HG02610 (cell line): ENCODE results near the gene KMT5B.
A peak's percentile ranks its signal among the peaks of the same experiment; 100 is the strongest.
"Not testable (repeated sequence)": the region's sequence is repeated elsewhere in the genome, so short reads cannot be mapped to it uniquely, and the experiment has no call there.

Source experiments
- ATAC-seq: cut with Tn5 transposase; IDR thresholded peaks from one replicate; pipeline ENCODE4 v1.9.1; 2021; ENCODE audit warnings: mild to moderate bottlenecking, moderate library complexity; ENCODE audit not compliant: unreplicated experiment

The KMT5B gene

GRCh38 chr11:68213135-68213515 is at the start of gene KMT5B:
Gene KMT5B, minus strand, starts transcription at chr11:68213296. Its CDS starts 23,220 bp downstream, at chr11:68190076.
- ATAC-seq, result peak; percentile 6

GRCh38 chr11:68262544-68262827 is 49.4 kb upstream of the KMT5B start:
- ATAC-seq, result no peak

- ATAC-seq, result no peak
These were observed 48.9 kb upstream of the KMT5B start for GRCh38 chr11:68261749-68262543.

GRCh38 chr11:68261006-68261405 is 47.9 kb upstream of the KMT5B start:
- no peak for ATAC-seq

GRCh38 chr11:68260484-68260883 is 47.4 kb upstream of the KMT5B start:
- no peak for ATAC-seq

- ATAC-seq, result no peak
These were observed 46.2 kb upstream of the KMT5B start for GRCh38 chr11:68259122-68259959.

GRCh38 chr11:68258363-68258765 is 45.3 kb upstream of the KMT5B start:
- no peak for ATAC-seq

GRCh38 chr11:68257477-68258362 is 44.6 kb upstream of the KMT5B start:
- ATAC-seq, result peak; percentile 48

- ATAC-seq, result no peak
These were observed 43.2 kb upstream of the KMT5B start for GRCh38 chr11:68256331-68256741.

- ATAC-seq, result no peak
These were observed 42.4 kb upstream of the KMT5B start for GRCh38 chr11:68255526-68255925.

- ATAC-seq, result no peak
These were observed 41.3 kb upstream of the KMT5B start for GRCh38 chr11:68254421-68254820.

GRCh38 chr11:68251765-68252164 is 38.7 kb upstream of the KMT5B start:
- no peak for ATAC-seq

GRCh38 chr11:68244912-68245311 is 31.8 kb upstream of the KMT5B start:
- ATAC-seq, result not testable (repeated sequence)

GRCh38 chr11:68243847-68244246 is 30.8 kb upstream of the KMT5B start:
- not testable (repeated sequence) for ATAC-seq

- no peak for ATAC-seq
These were observed 29.5 kb upstream of the KMT5B start for GRCh38 chr11:68242616-68243015.

- ATAC-seq, result no peak
These were observed 18.5 kb upstream of the KMT5B start for GRCh38 chr11:68231621-68232020.

- no peak for ATAC-seq
These were observed 16.5 kb upstream of the KMT5B start for GRCh38 chr11:68229601-68230000.

GRCh38 chr11:68226421-68226820 is 13.3 kb upstream of the KMT5B start:
- ATAC-seq, result no peak

GRCh38 chr11:68224606-68225005 is 11.5 kb upstream of the KMT5B start:
- no peak for ATAC-seq

- no peak for ATAC-seq
These were observed 10.2 kb upstream of the KMT5B start for GRCh38 chr11:68223275-68223674.

- no peak for ATAC-seq
These were observed 8.3 kb upstream of the KMT5B start for GRCh38 chr11:68221406-68221805.
